Stomach smooth muscle (tissue), 2 donors: ENCODE measurements around the gene ZFR2.

Experiments
- H3K27ac ChIP-seq: one replicate; pipeline ENCODE4 v1.7.0; 2013; ENCODE audit warnings: mild to moderate bottlenecking, low read length, inconsistent platforms
- H3K27me3 ChIP-seq, 2 donors: one replicate each; pipeline ENCODE4 v1.7.0; 2013; ENCODE audit warnings: low read length in 2 of 2; ENCODE audit not compliant: insufficient read depth in 2 of 2, control insufficient read depth in 1 of 2
- H3K36me3 ChIP-seq, 2 donors: one replicate each; pipeline ENCODE4 v1.7.0; 2013; ENCODE audit warnings: low read length in 2 of 2; ENCODE audit not compliant: control insufficient read depth in 2 of 2, insufficient read depth in 2 of 2
- H3K4me1 ChIP-seq: one replicate; pipeline ENCODE4 v1.7.0; 2013; ENCODE audit warnings: low read length; ENCODE audit not compliant: control insufficient read depth, insufficient read depth
- H3K4me3 ChIP-seq, 2 donors: one replicate each; pipeline ENCODE4 v1.7.0; 2013; ENCODE audit warnings: low read length in 2 of 2
- H3K9ac ChIP-seq, 2 donors: one replicate each; pipeline ENCODE4 v1.7.0; 2013; ENCODE audit warnings: low read length in 2 of 2, mild to moderate bottlenecking in 1 of 2
- H3K9me3 ChIP-seq, 2 donors: one replicate each; pipeline ENCODE4 v1.7.0; 2013; ENCODE audit warnings: low read length in 2 of 2; ENCODE audit not compliant: control insufficient read depth in 2 of 2
- donor health status: healthy.
- donor health status: Pancreatic carcinoma.

ZFR2 gene

GRCh38 chr19:3788996-3789778, 79.7 kb downstream of the ZFR2 start:
- no peak overlapping the region for H3K9ac ChIP-seq
- peaks cover 0 to 5% of the 10 kb centered on the region in 2 donors for H3K9me3 ChIP-seq
- H3K27me3 ChIP-seq: peaks cover 14 to 17% of the 10 kb centered on the region in 2 donors
- no peaks in the 10 kb centered on the region for H3K4me1 ChIP-seq
- no peaks in the 10 kb centered on the region for H3K36me3 ChIP-seq
- H3K27ac ChIP-seq: no peak overlapping the region
- H3K4me3 ChIP-seq: no peak overlapping the region

- H3K27me3 ChIP-seq: peaks cover 19 to 26% of the 10 kb centered on the region in 2 donors
- H3K27ac ChIP-seq: no peak within 1 kb of the TSS
- peak within 1 kb of the TSS in 1 of 2 donors; percentile 22 for H3K4me3 ChIP-seq
Measured at GRCh38 chr19:3785938-3786824, 82.7 kb downstream of the ZFR2 start, which contains the start of gene MATK. TSS of gene MATK (minus strand) at chr19:3786381. CDS start at chr19:3785135, 1,246 bp downstream.

GRCh38 chr19:3785451-3785937, 83.3 kb downstream of the ZFR2 start:
- Histone ChIP-seq H3K4me1 (no peaks in the 10 kb centered on the region), H3K9me3 (peaks cover 11 to 19% of the 10 kb centered on the region in 2 donors), H3K36me3 (no peaks in the 10 kb centered on the region), H3K27ac (no peak overlapping the region), H3K27me3 (peaks cover 17 to 26% of the 10 kb centered on the region in 2 donors), H3K4me3 (peak overlapping the region in 1 of 2 donors; percentile 22), H3K9ac (no peak overlapping the region)

More at GRCh38 chr19:3785938-3786824, 82.7 kb downstream of the ZFR2 start, which contains the start of gene MATK:
- Histone ChIP-seq H3K9me3 (peaks cover 8 to 21% of the 10 kb centered on the region in 2 donors), H3K36me3 (no peaks in the 10 kb centered on the region), H3K4me1 (no peaks in the 10 kb centered on the region), H3K9ac (no peak within 1 kb of the TSS)

GRCh38 chr19:3784607-3785450, 84.0 kb downstream of the ZFR2 start:
- Histone ChIP-seq H3K9me3 (peaks cover 11 to 17% of the 10 kb centered on the region in 2 donors), H3K36me3 (no peaks in the 10 kb centered on the region), H3K27me3 (peaks cover 14 to 26% of the 10 kb centered on the region in 2 donors), H3K9ac (no peak overlapping the region), H3K4me3 (no peak overlapping the region), H3K27ac (no peak overlapping the region), H3K4me1 (no peaks in the 10 kb centered on the region)

- no peak overlapping the region for H3K9ac ChIP-seq
- peaks cover 11 to 17% of the 10 kb centered on the region in 2 donors for H3K9me3 ChIP-seq
- H3K36me3 ChIP-seq: no peaks in the 10 kb centered on the region
- no peak overlapping the region for H3K27ac ChIP-seq
- no peaks in the 10 kb centered on the region for H3K4me1 ChIP-seq
- no peak overlapping the region for H3K4me3 ChIP-seq
- peaks cover 14 to 26% of the 10 kb centered on the region in 2 donors for H3K27me3 ChIP-seq
Measured at GRCh38 chr19:3783660-3784584, 84.9 kb downstream of the ZFR2 start.

- peaks cover 14 to 26% of the 10 kb centered on the region in 2 donors for H3K27me3 ChIP-seq
- H3K9me3 ChIP-seq: peaks cover 11 to 17% of the 10 kb centered on the region in 2 donors
- H3K4me3 ChIP-seq: no peak overlapping the region
- no peaks in the 10 kb centered on the region for H3K36me3 ChIP-seq
- H3K9ac ChIP-seq: no peak overlapping the region
- H3K27ac ChIP-seq: no peak overlapping the region
- H3K4me1 ChIP-seq: no peaks in the 10 kb centered on the region
Measured at GRCh38 chr19:3782903-3783302, 85.9 kb downstream of the ZFR2 start.

GRCh38 chr19:3782330-3782729, 86.5 kb downstream of the ZFR2 start:
- H3K4me1 ChIP-seq: no peaks in the 10 kb centered on the region
- no peaks in the 10 kb centered on the region for H3K36me3 ChIP-seq
- peaks cover 14 to 26% of the 10 kb centered on the region in 2 donors for H3K27me3 ChIP-seq
- no peak overlapping the region for H3K4me3 ChIP-seq
- H3K9ac ChIP-seq: no peak overlapping the region
- H3K27ac ChIP-seq: no peak overlapping the region
- H3K9me3 ChIP-seq: peaks cover 11 to 17% of the 10 kb centered on the region in 2 donors

- Histone ChIP-seq H3K36me3 (no peaks in the 10 kb centered on the region), H3K4me3 (no peak overlapping the region), H3K4me1 (no peaks in the 10 kb centered on the region), H3K9ac (no peak overlapping the region), H3K27me3 (peaks cover 14 to 26% of the 10 kb centered on the region in 2 donors), H3K9me3 (peaks cover 11 to 17% of the 10 kb centered on the region in 2 donors), H3K27ac (no peak overlapping the region)
Measured at GRCh38 chr19:3781603-3782002, 87.2 kb downstream of the ZFR2 start.

- no peak overlapping the region for H3K4me3 ChIP-seq
- H3K9me3 ChIP-seq: peaks cover 11 to 17% of the 10 kb centered on the region in 2 donors
- no peaks in the 10 kb centered on the region for H3K4me1 ChIP-seq
- no peak overlapping the region for H3K9ac ChIP-seq
- H3K27ac ChIP-seq: no peak overlapping the region
- H3K27me3 ChIP-seq: peaks cover 14 to 24% of the 10 kb centered on the region in 2 donors
- no peaks in the 10 kb centered on the region for H3K36me3 ChIP-seq
Measured at GRCh38 chr19:3780786-3781304, 88.0 kb downstream of the ZFR2 start.
